SW480 (cell line): Measurements from ENCODE around the gene LAMC1.

ENCODE experiments used
- DNase-seq: peaks from one replicate; pipeline ENCODE4 v3.0.0-alpha.2; 2016; ENCODE audit warnings: low spot score

The LAMC1 gene

DNA sequence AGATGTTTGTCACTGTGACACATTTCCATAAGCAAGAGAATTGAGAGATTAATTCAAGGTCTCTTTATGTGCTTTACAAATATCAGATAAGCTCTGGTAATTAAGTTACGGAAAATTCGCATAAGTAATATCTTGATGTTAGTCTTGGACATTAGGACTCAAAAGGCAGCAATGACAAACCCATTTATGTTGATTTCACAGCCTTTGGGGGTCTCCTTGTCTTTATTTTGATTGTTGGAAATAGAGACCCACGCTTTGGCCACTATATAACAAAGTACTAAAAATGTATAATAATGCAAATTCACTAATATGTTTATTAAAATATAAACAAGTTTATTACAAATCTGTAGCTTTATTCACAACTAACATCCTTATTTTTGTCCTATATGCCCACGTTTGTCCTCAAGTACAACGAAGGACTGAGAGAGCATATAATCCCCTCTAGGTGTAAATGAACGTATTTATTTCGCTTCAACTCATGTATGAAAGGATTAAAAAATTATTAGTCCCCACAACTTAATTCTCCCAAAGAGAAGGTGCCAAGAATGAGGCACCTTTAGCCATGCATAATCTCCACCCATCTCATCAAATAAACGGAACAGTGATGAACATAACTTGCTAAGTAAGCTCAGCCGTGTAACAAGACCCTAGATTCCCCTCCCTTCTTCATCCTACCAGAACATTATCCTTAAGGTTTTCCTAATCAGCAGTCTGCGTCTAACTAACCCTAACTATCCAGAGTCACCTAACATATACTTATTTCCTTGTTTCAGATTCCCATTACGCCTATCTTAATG lies 1.6 kb upstream of the LAMC1 start:
- no peak for DNase-seq

DNA sequence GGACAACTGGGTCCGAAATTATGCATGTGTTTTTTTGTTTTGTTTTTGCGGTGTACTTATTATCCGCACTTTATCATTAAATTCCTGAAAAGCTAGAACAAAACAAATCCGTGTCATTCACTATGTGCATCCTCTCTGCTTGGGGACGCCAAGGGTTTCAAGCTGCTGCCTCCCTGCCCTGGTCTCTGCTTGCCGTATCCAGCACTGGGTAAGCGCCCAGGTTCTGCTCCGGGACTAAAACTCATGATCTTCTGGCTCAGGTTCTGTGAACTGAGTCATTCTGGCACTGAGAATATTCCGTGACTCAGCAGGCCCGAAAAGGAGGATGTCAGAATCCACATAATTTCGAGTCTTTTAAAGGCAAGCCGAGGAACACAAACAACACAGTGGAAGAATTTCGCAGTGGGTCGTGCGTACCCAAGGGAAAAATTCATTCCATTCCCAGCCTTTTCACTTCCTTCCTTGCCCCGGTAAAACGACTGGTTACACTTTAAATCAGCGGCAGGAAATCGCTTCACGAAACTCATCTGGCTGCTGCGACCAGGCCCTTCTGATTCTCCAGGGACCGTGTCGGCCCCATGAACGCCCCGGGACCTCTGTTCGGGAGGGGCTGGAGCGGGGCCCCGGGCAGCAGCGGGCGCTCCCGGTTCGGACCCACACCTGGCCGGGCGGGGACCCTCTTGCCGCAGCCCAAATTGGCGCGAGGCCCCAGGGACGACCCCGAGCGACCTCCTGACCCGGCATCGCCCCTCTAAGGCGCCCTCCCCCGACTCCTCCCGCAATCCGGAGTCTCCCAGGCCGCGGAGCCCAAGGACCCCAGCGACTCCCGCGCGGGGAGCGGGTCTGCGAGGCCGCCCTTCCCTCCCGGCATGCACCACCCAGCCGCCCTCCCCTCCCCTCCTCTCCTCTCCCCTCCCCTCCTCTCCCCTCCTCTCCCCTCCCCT lies 746 bp upstream of the LAMC1 start:
- DNase-seq, result peak; percentile 64

GRCh38 chr1:183023601-183024316 lies 539 bp downstream of the LAMC1 start:
- peak; percentile 90 for DNase-seq

- DNase-seq, result peak; percentile 16
Measured at GRCh38 chr1:183024317-183025009, 1.2 kb downstream of the LAMC1 start.

GRCh38 chr1:183025010-183025337 lies 1.8 kb downstream of the LAMC1 start:
- no peak for DNase-seq

DNA sequence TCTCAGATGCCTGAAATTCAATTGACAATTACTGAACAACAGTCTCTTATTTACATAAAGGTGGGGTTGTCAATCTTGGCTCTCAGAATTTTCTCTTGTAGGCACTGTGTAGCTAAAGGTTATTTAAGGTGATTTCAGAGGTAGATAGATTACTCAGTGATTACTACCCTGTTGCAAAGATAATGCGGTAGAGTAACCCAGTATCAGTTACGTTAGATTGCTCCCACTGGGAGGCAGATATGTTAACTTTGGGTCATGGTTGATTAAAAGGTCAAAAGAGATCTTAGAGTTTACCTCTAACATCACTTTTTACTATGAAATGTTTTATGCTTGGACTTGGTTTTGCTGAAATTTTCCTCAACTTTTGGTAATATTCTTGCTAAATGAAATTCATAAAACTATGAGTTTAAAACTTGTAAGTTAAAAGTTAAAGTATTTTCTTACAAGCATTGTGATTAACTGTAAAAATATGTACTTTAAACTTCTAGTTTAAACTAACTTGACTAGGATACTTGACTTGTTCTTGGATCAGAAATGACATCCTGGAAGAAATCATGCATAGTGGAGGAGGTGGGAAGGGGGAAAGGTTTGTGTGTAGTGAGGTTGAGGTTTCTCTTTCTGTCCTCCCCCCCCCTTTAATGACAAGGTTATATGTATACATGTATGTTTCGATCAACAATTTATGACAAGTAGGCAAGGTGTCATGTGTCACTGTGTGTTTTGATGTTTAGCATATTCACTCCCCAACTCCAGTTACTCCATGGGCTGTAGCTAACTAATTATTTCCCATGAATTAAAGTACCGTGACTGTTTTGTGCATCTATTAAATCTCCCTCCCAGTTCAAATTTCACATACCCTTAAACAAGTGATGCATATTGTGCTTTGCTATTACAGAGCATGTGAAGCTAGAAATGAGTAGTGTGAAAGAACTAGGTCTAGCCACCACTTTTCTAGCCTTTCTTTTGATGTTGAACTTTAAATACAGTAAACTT lies 2.9 kb downstream of the LAMC1 start:
- DNase-seq, result peak; percentile 8

GRCh38 chr1:183027031-183027430 lies 3.8 kb downstream of the LAMC1 start:
- DNase-seq, result no peak

DNA sequence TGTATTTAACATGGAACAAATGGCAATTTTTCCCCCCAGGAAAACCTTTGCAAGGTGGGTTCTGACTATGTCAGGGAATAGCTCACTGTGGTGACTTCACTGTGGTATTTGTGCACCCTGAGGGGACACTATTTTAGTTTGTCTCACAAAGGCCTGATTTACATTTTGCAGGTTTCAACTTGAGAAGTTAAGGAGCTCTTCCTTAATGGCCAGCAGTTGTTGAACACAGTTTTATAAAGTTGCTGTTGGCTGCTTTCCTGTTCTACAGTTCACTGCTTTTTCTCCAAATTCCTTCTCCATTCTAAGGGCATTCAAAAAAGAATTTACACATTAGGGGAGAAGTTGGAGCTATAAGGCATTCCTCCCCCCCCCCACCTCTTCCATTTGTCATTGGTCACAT lies 4.6 kb downstream of the LAMC1 start:
- DNase-seq, result no peak

- peak; percentile 31 for DNase-seq
Measured at GRCh38 chr1:183029591-183030000, 6.4 kb downstream of the LAMC1 start.

DNA sequence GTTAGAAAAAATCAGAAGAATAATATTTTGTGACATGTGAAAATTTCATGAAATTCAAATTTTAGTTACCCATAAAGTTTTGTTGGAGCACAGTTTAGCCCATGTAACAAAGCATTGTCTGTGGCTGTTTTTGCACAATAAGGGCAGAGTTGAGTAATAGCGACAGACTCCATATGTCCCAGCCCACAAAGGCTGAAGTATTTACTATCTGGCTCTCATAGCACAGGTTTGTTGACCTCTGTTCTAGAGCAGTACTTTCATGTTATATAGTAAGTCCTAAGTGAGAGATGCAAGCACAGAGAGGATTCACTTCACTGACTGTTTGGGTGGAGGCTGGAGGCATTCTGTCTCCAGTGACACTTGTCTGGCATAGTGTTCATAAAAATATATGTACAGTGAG lies 6.8 kb downstream of the LAMC1 start:
- DNase-seq, result peak; percentile 43

- no peak for DNase-seq
Measured at GRCh38 chr1:183032122-183032921, 9.1 kb downstream of the LAMC1 start.

GRCh38 chr1:183033205-183033604 lies 10.0 kb downstream of the LAMC1 start:
- peak; percentile 98 for DNase-seq

GRCh38 chr1:183034682-183035081 lies 11.5 kb downstream of the LAMC1 start:
- DNase-seq, result no peak

DNA sequence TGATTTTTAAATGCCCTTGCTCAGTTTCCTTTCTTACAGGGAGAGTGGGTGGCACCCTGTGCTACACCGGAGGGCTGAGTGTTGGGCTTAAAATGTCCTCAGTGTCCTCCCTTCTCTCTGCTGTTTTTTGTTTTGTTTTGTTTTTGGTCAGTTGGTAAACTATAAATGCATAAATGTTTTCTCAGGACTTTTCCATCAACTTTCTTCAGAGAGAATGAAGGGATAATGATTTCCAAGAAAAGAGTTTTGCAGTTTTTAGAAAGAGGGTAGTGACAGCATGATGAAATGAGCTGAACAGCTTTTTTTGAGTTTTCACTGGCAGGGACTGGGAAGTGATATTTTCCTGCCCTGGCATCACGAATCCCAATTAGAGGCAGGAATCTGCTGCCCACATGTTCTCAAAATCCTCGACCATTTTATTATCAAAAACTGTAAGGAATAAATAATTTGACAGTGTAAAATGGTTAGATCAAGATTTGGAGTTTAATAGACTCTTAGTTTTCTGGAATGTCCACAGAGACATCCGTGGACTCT lies 15.2 kb downstream of the LAMC1 start:
- DNase-seq, result no peak

- DNase-seq, result no peak
Measured at GRCh38 chr1:183038913-183039312, 15.7 kb downstream of the LAMC1 start.

DNA sequence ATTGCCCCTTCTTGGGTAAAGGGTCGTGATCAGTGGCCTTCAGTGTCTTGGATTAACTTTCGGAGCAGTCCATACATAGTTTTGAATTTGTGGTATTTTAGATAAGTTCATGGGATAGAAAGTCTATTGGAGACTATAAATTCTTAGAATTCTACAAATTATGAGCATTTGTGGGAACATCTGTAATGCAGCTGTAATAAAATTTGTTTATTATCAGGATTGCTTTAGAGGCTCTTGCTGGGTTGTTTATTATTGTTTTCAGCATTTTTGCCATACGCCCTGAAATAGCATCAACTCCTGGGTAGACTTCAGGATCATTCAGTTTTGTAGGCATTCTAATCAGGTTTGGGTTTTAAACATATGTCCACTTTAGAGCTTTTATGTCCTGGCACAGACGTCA lies 16.1 kb downstream of the LAMC1 start:
- DNase-seq, result no peak

GRCh38 chr1:183039985-183040447 lies 16.8 kb downstream of the LAMC1 start:
- no peak for DNase-seq

DNA sequence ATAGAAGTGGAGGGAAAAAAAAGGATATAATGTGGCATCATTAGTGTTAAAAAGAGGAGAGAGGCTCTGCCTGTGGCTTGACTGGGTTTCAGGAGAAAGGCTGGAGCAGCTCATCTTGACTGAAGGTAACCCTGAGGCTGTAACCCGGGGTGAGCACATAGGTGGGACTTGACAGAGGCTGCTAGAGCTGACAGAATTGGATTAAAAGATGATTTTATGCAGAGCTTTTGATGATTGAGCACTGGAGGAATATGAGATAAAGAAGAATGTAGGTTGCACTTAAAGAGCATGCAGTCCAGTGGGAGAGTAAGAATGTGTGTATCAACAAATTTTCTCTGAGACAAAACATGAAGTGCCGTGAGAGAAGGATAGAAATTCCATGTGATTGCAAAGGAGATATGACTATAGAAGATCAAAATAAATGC lies 17.3 kb downstream of the LAMC1 start:
- no peak for DNase-seq

GRCh38 chr1:183043254-183043653 lies 20.0 kb downstream of the LAMC1 start:
- no peak for DNase-seq
